ENCODE data around the gene LTB.

DNA sequence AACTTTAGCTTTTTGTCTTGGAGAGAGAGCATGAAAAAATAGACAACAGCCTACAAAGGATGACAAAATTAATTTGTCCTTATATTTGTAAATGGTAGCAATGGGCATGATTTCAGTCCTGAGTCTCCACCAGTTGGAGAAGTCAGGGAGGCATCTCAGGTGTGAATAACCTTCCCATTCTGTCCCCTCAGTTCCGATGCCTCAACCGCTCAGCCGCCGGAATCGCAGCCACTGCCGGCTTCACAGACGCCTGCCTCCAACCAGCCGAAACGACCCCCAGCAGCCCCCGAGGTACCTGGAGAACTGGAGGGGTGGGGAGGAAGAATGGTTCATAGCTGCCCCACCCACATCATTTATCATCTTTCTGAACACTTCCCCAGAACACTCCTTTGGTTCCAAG is 41.8 kb upstream of the LTB start:
- TF ChIP-seq, protein P1, sequence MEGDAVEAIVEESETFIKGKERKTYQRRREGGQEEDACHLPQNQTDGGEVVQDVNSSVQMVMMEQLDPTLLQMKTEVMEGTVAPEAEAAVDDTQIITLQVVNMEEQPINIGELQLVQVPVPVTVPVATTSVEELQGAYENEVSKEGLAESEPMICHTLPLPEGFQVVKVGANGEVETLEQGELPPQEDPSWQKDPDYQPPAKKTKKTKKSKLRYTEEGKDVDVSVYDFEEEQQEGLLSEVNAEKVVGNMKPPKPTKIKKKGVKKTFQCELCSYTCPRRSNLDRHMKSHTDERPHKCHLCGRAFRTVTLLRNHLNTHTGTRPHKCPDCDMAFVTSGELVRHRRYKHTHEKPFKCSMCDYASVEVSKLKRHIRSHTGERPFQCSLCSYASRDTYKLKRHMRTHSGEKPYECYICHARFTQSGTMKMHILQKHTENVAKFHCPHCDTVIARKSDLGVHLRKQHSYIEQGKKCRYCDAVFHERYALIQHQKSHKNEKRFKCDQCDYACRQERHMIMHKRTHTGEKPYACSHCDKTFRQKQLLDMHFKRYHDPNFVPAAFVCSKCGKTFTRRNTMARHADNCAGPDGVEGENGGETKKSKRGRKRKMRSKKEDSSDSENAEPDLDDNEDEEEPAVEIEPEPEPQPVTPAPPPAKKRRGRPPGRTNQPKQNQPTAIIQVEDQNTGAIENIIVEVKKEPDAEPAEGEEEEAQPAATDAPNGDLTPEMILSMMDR (IDR thresholded peaks at IDR 0.05), result no peak
- TF ChIP-seq ZFX (IDR thresholded peaks at IDR 0.05; ENCODE audit: borderline replicate concordance), result no peak

All from 22Rv1 (cell line).